Stimulated activated CD8-positive, alpha-beta memory T cell treated with anti-CD3 and anti-CD28 coated beads, Interleukin-7, amount 100 ng/mL, for 24 hours (primary cell): ENCODE data around the gene FOXO3.
"Not testable (repeated sequence)": the region's sequence is repeated elsewhere in the genome, so short reads cannot be mapped to it uniquely, and the experiment has no call there.

Experiments
- DNase-seq: peaks from one replicate; pipeline ENCODE4 v3.0.0-alpha.2; 2020; ENCODE audit warnings: low read depth

The FOXO3 gene

GRCh38 chr6:108556250-108556649, 4.5 kb upstream of the FOXO3 start:
- no peak for DNase-seq

- DNase-seq: no peak
Observed at GRCh38 chr6:108556866-108557493, 3.7 kb upstream of the FOXO3 start.

- DNase-seq: peak; percentile 37
Observed at GRCh38 chr6:108557494-108558371, 3.0 kb upstream of the FOXO3 start.

- peak; percentile 87 for DNase-seq
Observed at GRCh38 chr6:108558372-108559096, 2.2 kb upstream of the FOXO3 start.

GRCh38 chr6:108559097-108559883, 1.4 kb upstream of the FOXO3 start:
- peak; percentile 44 for DNase-seq

GRCh38 chr6:108559884-108560462, 744 bp upstream of the FOXO3 start:
- no peak for DNase-seq

GRCh38 chr6:108561309-108561647, 561 bp downstream of the FOXO3 start:
- not testable (repeated sequence) for DNase-seq

GRCh38 chr6:108561742-108562502, 1.2 kb downstream of the FOXO3 start:
- DNase-seq: no peak

- DNase-seq: no peak
Observed at GRCh38 chr6:108562503-108562993, 1.8 kb downstream of the FOXO3 start.

GRCh38 chr6:108563292-108563691, 2.6 kb downstream of the FOXO3 start:
- no peak for DNase-seq

GRCh38 chr6:108564178-108564577, 3.5 kb downstream of the FOXO3 start:
- no peak for DNase-seq

- DNase-seq: no peak
Observed at GRCh38 chr6:108565091-108565766, 4.5 kb downstream of the FOXO3 start.

- DNase-seq: no peak
Observed at GRCh38 chr6:108565893-108566292, 5.2 kb downstream of the FOXO3 start.

GRCh38 chr6:108566406-108566805, 5.7 kb downstream of the FOXO3 start:
- no peak for DNase-seq

- DNase-seq: no peak
Observed at GRCh38 chr6:108568101-108568500, 7.4 kb downstream of the FOXO3 start.

GRCh38 chr6:108568551-108569305, 8.0 kb downstream of the FOXO3 start:
- no peak for DNase-seq

- no peak for DNase-seq
Observed at GRCh38 chr6:108570517-108570916, 9.8 kb downstream of the FOXO3 start.

- no peak for DNase-seq
Observed at GRCh38 chr6:108574457-108575141, 13.9 kb downstream of the FOXO3 start.
